NCI-H446 (cell line): ENCODE measurements around the gene MYH15.

Experiments
- DNase-seq, 2 experiments: peaks; one replicate each; lab custom pipeline; 2025; lab: John Stamatoyannopoulos, UW

MYH15 gene

GRCh38 chr3:108510496-108510895 lies at the start of gene MYH15:
TSS of gene MYH15 (minus strand) at chr3:108510596. CDS start at chr3:108510530, 66 bp downstream.
- DNase-seq, result no peak

GRCh38 chr3:108555966-108556581 lies 45.7 kb upstream of the MYH15 start:
- DNase-seq, result no peak

DNA sequence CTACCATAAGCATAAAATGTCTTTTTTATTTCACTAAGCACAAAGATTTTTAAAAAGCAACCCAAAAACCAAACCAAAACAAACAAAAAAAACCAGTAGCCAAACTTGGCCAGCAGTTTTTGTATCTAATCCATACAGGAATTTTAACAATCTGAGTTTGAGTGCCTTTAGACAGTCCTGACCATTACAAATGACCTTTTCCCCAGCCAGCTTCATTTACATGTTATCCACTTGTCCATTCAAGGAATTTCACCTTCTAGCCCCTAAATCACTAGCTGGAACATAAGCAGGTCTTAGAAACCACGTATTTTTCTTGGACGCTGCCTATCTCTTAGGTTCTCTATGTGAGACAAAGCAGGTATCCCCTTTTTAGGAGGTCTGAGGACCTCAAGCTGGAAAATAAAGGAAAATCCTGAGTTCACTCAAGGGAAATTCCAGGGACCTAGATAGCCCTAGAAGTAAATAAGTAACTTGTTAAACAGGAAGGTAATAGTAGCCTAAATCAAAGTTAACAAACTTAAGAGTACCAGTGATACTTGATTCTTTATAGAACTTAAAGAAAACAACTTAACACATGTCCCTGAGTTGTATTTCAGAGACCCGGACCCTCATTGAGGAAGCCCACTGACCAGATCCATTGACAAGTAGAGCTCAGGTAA lies 44.6 kb upstream of the MYH15 start:
- no peak for DNase-seq

- no peak for DNase-seq
Observed at GRCh38 chr3:108554229-108554628, 43.8 kb upstream of the MYH15 start.

DNA sequence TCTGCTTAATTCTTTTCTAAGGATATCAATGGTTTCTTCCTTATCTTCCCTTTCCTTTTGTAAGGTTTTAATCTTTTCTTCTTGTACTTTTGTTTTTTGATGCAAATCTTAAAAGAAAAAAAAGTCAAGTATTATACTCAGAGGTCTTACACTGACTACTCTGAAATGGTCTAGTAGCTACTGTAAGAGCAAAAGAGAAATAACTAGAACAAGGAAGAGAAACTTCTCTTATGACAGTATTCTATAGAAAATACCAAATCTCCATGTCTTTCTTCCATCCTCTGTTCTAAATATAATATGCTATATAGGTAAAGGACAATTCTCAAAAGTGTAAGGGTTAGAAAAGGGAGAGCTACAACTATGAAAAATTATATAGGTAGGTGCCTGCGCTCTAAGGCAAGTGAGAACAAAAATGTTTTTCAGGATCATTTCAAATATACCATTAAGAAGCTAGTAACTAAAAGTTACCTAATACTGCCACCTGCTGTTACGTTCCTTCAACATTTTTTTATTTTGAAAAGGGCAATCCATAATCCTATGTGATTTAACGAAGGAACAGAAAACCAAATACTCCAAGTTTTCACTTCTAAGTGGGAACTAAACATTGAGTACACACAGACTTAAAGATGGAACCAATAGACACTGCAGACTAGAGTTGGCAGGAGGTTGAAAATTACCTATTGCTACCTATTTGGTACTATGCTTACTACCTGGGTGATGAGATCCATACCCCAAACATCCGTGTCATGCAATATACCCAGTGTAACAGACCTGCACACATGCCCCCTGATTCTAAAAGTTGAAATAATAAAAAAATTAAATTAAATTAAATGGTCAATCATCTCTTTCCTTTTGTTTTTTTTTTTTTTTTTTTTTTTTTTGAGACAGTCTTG lies 42.1 kb upstream of the MYH15 start:
- peak; percentile 14 to 65 for DNase-seq

DNA sequence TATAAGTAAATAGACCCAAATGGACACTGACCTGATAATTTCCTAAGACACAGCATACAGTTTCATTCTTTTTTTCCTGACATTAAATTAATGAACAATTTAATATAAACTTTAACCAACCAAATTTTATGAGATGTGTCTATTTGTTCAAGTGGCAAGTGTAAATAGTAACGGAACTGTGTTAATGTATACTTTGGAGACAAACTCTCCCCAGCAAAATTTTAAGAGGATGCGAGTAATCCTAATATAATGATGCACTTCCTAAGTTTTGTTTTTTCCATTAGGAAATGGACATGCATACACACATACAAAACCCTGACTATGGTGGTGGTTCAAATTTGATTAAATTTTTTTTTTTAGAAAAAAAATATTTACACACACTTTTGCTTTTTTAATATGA lies 38.5 kb upstream of the MYH15 start:
- no peak for DNase-seq

DNA sequence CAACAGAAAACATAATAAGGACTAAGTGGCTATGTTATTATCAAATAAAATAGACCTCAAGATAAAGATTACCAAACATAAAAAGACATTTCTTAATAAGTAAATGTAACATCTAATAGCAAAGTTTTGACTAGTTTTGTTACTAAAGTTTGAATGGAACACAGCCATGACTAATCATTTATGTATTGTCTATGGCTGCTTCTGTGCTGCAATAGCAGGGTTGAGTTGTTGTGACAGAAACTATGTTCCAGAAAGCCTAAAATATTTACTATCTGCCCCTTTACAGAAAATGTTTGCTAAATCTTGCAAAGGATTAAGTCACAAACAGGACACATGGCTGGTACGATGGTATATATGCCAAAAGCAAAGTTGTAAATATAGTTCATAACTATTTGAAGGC lies 37.9 kb upstream of the MYH15 start:
- no peak for DNase-seq

DNA sequence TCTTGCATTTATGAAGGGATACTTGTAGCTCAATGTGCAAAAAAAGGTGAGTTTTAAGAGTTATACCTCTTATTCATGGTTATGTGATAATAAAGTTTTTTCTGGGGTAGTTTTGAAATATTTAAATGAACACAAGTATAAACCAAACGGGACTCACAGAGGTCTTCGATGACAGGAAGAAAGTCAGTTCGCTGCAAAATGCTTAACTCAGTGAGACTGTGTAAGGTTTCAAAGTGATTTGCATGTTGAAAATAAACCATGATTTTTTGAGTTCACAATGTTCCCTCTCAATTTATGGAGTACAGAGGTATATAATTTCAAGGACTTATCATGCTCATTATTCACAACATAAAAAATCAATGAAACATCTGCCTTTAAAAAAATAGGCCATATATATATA lies 36.3 kb upstream of the MYH15 start:
- DNase-seq, result no peak

GRCh38 chr3:108546247-108546646 lies 35.9 kb upstream of the MYH15 start:
- no peak for DNase-seq

GRCh38 chr3:108538083-108538482 lies 27.7 kb upstream of the MYH15 start:
- no peak for DNase-seq

GRCh38 chr3:108528459-108529252 lies 18.3 kb upstream of the MYH15 start:
- no peak for DNase-seq

DNA sequence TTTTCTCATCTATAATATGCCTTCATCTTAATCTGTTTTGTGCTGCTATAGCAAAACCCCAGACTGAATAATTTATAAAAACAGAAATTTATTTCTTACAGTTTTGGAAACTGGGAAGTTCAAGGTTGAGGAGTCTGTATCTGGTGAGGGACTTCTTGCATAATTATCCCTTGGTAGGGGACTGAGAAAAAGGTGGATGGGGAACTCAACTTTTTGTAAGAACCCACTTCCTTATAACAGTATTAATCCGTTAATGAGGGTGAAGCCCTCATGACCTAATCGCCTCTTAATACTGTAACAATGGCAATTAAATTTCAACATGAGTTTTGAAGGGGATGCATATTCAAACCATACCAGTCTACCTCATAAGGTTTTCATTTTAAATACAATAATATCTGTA lies 17.4 kb upstream of the MYH15 start:
- DNase-seq, result no peak

- DNase-seq, result no peak
Observed at GRCh38 chr3:108527109-108527508, 16.7 kb upstream of the MYH15 start.

DNA sequence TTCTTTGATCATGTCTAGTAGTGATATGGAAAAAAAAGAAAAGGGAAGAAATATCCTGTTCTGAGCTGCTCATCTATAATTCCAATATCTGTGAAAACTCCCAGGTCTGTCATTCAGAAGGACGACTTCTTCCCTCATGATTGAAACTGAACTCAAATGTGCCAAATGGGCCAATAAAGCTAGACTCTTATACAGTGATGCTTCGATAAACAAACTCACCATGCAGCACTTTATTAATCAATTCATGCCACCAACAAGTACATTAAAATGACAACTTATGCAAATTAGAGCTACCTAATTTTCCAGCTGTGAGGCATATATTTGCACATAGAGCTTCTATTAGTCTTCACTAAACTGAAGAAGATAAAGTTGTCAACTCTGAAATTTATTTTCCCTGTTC lies 15.6 kb upstream of the MYH15 start:
- no peak for DNase-seq

DNA sequence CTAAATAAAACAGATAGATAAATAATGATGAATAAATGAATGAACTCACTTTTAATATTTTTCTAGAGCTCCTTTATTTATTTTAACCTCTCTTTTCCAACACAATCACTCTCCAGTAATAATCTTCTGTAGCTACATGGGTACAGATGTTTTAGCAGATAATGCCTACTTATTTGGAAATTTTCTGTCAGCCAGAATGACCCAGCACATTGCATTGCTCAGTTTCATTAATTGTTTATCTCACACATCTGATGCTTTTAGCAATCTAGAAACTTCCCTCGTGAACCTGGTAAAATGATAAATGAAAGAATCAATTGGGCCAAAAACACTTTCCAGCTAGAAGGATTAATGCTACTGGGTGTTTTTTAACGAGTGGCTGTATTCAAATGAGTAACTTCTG lies 14.9 kb upstream of the MYH15 start:
- no peak for DNase-seq

DNA sequence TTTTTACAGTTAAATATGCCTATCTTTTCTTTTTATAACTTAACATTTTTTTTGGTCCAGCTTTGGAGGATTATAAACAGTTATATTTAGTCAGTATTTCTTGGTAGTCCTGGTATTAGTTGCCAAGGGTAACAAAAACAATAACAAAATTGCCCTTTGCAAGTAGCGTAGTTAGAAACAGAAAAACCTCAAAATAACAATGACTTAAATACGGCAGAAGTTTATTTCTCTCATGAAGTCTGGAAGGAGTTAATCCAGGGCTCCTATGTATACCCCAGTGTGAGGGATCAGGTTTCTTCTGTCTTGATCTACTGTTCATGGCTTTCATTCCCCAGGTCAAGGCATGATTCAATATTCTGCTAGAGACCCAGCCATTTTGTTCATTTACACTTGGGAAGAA lies 14.1 kb upstream of the MYH15 start:
- DNase-seq, result no peak

DNA sequence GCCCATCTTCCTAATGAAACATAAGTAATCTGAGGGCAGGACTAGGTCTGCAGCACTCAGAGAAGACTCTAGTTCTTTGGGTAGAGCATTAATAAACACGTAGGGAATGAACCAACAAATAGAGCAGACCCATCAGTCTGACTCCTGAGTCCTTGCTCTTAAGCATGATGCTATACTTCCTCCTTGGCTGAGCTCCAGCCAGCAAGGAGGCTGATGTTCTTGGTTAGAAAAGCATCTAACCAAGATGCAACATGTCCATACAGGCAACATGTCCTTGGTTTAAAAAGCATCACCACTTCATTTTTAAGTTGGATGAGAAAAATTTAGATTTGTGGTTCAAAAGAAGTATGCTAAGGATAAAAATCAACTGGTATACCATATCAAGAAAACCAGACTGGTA lies 8.5 kb upstream of the MYH15 start:
- DNase-seq, result no peak

- DNase-seq, result no peak
Observed at GRCh38 chr3:108516881-108517280, 6.5 kb upstream of the MYH15 start.

- no peak for DNase-seq
Observed at GRCh38 chr3:108513961-108514360, 3.6 kb upstream of the MYH15 start.

DNA sequence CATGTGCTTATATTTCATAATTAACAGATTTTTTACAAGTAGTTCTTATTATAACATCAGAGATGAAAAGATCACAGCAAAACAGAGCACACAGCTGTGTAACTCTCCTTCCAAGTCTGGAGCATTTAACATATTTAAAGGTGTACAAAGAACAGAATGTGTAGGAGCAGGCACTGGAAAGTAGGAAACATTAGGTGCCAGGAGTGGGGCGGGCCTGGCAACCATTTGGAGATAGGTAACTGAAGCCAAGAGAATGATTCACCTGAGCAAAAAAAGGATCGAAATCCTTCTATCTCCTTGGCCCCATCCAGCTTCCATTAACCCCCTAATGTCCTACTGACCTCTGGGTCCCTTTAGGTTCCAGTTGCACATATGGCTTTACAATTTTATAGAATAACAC lies 2.3 kb upstream of the MYH15 start:
- no peak for DNase-seq

GRCh38 chr3:108511490-108511889 lies 1.1 kb upstream of the MYH15 start:
- DNase-seq, result no peak

- DNase-seq, result no peak
Observed at GRCh38 chr3:108511055-108511454, 659 bp upstream of the MYH15 start.
